ENCODE data around the gene TMEM151A.

- TF ChIP-seq CTCF (conservative IDR thresholded peaks at IDR 0.05; ENCODE audit: low read depth, low read length) (no peak), POLR2A (IDR thresholded peaks at IDR 0.05; ENCODE audit: low read depth, low read length) (no peak), USF2 (IDR thresholded peaks at IDR 0.05; ENCODE audit: low read depth, low read length) (no peak), BHLHE40 (IDR thresholded peaks at IDR 0.05; ENCODE audit: low read depth, low read length) (no peak), RFX5 (IDR thresholded peaks at IDR 0.05; ENCODE audit: low read depth, low read length) (no peak), ELK1 (IDR thresholded peaks at IDR 0.05; ENCODE audit: borderline replicate concordance, low read depth, low read length) (no peak), RAD21 (IDR thresholded peaks at IDR 0.05; ENCODE audit: low read length) (no peak), SMC3 (IDR thresholded peaks at IDR 0.05; ENCODE audit: low read depth, low read length) (no peak), RCOR1 (IDR thresholded peaks at IDR 0.05; ENCODE audit: insufficient replicate concordance, low read length) (no peak), FOS (IDR thresholded peaks at IDR 0.05; ENCODE audit: low read depth, low read length) (no peak), MXI1 (IDR thresholded peaks at IDR 0.05; ENCODE audit: borderline replicate concordance, low read depth, low read length) (no peak), CEBPB (IDR thresholded peaks at IDR 0.05; ENCODE audit: low read depth, low read length) (no peak), CHD1 (IDR thresholded peaks at IDR 0.05; ENCODE audit: low read depth, low read length) (no peak), MAZ (IDR thresholded peaks at IDR 0.05; ENCODE audit: borderline replicate concordance, low read depth, low read length) (no peak)
Observed at GRCh38 chr11:66275396-66275795, 16.3 kb upstream of the TMEM151A start.

Measured in IMR-90 (cell line).